Stimulated activated CD4-positive, alpha-beta T cell treated with anti-CD3 and anti-CD28 coated beads, Interleukin-1b, Interleukin-23, amount 100 ng/mL, for 4 hours (primary cell): Measurements from ENCODE around the gene C1QTNF9B.
"Not testable (repeated sequence)": the region's sequence is repeated elsewhere in the genome, so short reads cannot be mapped to it uniquely, and the experiment has no call there.

ENCODE experiments used
- DNase-seq, 2 donors: peaks; one replicate each; pipeline ENCODE4 v3.0.0-alpha.2; 2020; ENCODE audit warnings: low read depth in 2 of 2

The C1QTNF9B gene

DNA sequence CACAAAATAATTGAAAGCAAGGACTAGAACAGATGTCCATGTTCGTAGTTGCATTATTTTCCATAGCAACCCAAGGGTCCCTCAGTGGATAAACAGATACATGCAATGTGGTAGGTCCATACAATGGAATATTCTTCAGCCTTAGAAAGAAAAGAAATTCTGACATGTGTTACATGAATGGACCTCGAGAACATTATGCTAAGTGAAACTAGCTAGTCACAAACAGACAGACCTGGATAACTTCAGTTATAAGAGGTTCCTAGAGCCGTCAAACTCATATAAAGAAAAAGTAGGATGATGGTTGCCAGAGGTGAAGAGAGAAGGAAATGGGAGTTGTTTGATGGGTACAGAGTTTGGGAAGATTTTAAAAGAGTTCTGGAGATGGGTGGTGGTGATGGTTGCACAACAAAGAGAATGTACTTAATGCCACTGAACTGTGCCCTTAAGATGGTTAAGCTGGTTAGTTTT, at the start of gene C1QTNF9B:
Gene C1QTNF9B (minus strand): TSS at position 51 of the 468 bp plus-strand sequence.
- DNase-seq: not testable (repeated sequence)

- no peak for DNase-seq
Observed at GRCh38 chr13:23946900-23947299, 49.6 kb upstream of the C1QTNF9B start.

GRCh38 chr13:23946067-23946466, 48.8 kb upstream of the C1QTNF9B start:
- DNase-seq: no peak

DNA sequence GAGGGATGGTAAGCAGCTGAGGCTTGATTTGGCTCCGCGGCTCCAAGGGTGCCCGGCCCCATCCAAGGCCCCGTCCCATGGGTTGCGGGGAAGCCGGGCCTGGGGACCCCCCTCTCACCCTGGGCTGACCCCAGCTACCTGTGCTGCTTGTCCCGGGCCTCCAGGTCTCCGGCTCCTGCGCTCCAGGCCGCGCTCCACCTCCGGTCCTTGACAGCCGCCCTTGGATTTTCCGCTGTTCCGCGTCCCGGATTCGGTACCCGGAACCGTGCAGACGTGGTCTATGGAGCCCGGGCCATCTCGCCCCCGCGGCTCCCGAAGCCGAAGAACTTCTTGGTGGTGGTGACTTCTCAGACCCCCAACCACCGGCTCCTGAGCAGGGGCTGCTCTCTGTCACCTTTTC, 48.3 kb upstream of the C1QTNF9B start:
- no peak for DNase-seq

DNA sequence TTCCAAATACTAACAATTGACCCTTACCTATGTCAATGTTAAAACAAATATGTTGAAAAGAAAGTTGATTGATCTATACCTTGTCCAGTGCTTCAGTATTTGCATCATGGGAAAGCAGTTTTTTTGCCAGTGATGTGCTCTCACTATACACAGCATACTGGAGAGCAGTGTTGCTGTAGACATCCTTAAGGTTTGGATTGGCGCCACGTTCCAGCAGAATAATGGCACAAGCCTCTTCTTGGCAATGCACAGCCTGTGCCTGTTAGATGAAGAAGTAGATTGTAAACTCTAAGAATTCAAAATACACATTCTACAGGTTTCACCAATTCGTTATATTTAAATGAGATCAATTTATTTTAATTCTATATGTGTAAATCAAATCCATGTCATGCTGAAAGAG, 43.9 kb upstream of the C1QTNF9B start:
- no peak for DNase-seq

DNA sequence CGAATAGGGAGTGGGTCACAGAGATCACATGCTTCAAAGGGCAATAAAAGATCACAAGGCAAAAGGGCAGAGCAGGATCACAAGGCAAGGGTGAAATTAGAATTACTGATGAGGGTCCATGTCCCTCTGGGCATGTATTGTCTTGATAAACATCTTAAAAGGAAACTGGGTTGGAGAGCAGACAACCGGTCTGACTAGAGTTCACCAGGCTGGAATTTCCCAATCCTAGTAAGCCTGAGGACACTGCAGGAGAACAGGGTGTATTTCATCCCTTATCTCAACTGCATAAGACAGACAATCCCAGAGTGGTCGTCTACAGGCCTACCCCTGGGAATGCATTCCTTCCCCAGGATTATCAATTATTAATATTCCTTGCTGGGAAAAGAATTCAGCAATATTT, 42.4 kb upstream of the C1QTNF9B start:
- DNase-seq: not testable (repeated sequence)

DNA sequence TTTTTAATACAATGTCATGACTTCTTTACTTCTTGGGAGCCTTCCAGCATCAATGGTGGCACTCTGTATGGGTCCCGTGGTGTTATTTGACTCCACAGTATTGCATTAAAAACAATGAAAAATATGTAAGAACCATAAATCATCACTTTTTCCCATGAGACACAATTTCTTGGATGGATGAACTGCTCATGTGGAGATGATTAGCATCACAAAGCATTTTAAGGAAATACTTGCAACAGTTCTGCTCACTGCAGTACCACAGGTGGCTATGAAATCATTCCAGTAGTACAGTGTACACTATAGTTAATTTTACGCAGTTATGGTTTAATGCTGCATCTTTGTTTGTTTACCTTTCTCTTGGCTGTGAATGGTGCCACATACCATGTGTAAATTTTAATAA, 37.2 kb upstream of the C1QTNF9B start:
- no peak for DNase-seq

DNA sequence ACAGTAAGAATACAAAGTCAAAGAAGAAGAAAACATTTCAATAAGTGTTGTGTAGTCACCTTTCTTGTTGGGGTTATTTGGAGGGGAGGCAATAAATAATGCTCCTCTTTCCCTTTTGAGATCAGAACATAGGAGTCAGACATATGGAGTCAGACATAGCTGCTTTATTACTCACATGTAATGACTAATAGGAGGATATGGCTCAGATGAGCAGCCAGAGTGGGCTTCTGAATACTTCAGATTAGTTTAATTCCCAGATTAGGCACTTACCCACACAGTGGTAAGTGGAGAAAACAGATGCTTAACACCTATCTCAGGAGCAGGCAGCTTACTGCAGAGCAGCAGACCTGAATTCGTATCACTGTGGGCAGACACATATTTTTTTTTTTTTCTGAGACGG, 31.7 kb upstream of the C1QTNF9B start:
- DNase-seq: no peak

DNA sequence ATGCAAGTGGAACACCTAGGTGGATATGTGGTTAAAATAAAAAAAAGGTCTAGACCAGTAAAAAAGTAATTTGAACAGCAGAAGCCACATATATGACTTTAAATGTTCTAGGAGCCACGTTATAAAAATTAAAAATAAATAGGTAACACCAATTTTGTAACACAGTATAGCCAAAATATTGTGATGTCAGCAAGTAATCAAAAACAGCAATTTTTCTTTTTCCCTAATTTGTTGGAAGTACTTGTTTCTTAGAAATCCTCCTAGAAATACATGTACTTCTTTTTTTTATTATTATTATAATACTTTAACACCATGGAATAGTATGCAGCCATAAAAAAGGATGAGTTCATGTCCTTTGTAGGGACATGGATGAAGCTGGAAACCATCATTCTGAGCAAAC, 25.7 kb upstream of the C1QTNF9B start:
- no peak for DNase-seq

DNA sequence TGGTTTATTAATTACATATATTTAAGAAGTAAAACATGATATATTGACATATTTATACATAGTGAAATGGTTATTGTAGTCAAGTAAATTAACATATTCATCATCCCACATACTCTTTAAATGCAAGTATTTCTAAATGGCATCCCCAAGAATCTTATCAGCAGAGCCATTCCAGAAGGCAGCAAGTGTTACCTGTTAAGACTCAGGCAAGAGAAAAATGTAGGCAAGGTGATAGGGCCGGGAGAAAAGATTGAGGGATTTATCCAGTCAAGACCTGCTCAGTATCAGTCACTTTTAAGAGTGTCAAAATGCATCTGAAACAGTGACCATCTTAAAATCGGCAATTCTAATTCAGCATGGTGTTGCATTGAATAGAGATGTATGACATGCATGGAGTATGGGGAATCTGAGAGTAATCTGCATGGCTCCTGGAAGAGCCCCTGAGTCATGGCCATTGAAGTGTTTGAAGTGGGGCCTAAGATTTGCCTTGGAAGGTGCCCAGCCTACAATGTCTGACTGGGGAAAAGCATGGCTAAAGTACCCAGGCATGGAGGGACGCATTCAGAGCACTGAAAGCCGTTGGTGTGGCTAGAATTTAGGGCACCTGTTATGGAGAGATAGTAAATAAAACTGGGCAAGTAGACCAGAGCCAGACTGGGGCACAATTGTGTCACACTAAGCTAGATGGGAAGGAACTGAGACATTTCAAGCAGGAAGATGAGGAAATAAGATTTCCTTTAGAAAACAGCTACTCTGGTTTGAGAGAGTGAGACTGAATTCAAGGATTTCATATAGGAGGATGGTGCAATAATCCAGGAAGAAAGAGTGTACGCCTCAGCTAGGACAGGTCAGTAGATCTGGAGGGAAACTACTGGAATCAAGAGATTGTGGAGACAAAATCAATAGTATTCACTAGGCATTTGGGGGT, 25.0 kb upstream of the C1QTNF9B start:
- DNase-seq: no peak

DNA sequence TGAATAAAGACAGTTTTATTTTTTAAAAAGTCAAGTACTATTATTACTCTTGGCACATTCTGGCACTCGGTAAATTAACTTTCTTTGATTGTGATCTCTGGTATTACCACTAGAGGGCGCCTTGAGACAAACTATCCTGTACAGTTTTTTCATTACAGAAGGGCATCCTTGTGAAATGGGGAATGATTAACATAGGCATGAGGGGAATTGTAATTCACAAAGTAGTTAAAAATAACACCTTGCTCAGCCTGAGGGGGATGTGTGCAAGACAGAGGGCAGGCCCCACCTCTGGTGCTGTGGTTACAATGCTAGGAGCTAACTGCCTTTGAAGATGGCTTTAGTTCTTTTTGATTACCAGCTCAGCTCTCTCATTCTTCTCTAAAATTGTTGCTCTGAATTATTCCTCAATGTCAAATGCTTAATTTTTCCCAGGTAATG, 24.2 kb upstream of the C1QTNF9B start:
- no peak for DNase-seq

DNA sequence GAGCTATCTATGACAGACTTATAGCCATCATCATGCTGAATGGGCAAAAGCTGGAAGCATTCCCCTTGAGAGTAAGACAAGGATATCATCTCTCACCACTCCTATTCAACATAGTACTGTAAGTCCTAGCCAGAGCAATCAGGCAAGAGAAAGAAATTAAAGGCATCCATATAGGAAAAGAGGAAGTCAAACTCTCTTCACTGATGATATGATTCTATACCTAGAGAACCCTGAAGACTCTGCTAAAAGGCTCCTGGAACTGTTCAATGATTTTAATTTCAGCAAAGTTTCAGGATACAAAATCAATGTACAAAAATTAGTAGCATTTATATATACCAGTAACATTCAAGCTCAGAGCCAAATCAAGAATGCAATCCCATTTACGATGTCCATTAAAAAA, 21.7 kb upstream of the C1QTNF9B start:
- no peak for DNase-seq

GRCh38 chr13:23918208-23918607, 20.9 kb upstream of the C1QTNF9B start:
- no peak for DNase-seq

GRCh38 chr13:23915308-23915707, 18.0 kb upstream of the C1QTNF9B start:
- no peak for DNase-seq

DNA sequence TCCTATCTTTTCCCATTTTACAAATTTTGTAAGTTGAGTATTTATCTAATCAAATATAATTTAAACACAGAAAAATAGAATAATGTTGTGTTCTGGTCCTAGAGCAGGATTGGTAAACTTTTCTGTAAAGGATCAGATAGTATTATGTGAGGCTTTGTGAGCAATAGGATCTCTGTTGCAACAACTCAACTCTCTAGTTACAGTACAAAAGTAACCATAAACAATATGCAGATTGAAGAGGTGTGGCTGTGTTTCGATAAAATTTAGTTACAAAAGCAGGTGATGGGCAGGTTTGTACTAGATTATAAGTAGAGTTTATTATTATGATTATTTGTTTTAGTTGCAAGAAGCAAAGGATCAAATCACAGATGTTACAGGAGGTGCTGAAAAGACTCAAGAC, 15.2 kb upstream of the C1QTNF9B start:
- DNase-seq: no peak

GRCh38 chr13:23909606-23910005, 12.3 kb upstream of the C1QTNF9B start:
- no peak for DNase-seq

GRCh38 chr13:23905766-23906165, 8.5 kb upstream of the C1QTNF9B start:
- no peak for DNase-seq

DNA sequence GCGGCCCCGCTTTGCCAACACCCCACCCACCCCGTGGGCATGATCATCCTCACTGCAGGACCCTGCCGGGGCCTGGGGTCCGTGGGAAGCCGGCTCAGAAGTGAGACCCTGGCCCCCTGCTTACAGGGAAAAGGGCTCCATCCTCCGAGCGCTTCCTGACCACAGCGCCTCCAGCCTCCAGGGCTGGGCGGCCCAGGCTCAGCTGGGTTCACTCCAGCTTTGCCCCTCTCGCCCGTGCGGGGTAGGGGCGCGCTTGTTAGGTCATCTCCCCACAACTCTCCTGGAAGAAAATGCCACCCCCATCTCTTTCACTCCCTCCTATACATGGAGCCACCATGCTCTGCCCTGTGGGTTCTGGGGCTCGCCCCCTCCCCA, 6.6 kb upstream of the C1QTNF9B start:
- DNase-seq: no peak

DNA sequence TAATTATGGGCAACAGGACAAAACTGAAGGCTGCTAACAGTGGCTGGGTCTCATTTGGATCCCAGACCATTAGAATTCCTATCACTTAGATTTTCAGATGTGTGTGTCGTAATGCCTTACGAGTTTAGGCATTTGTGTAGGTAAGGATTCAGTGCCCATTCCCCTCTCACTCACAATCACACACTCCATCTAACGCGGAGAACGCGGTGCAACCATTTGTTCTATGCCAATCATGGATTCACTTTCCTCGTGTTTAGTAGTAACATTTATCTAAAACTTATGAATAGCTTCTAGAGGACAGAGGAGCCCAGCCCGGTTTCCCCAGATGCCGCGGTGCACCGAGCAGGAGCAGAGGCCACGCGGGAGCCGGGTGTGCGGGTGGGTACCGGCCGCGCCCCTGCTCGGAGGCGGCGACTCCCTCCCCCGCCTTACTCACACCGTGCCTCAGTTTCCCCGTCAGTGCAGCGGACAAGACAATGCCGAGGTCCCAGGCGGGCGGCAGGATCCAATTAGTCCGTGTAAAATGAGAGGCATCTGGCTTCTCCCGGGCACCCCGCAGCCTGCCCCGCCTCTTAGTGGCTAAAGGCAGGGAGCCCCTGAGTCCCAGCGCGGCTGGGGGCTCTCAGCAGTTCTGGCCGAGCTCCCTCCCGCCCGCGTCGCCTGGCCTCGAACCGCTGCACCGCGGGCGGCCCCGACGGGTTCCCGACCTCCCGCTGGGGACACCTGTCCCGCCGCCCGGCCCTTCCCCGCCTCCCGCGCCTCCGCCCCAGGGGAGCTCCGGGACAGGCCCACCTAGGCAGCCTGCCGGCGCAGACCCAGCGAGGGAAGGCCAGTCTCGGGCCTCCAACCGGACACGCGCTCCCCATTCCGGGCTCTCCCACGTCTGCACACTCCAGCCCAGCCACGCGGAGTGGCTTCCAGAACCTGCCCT, 5.9 kb upstream of the C1QTNF9B start:
- no peak for DNase-seq

GRCh38 chr13:23901365-23901764, 4.1 kb upstream of the C1QTNF9B start:
- DNase-seq: no peak

GRCh38 chr13:23899555-23899954, 2.3 kb upstream of the C1QTNF9B start:
- peak in 1 of 2 donors; percentile 16 for DNase-seq

DNA sequence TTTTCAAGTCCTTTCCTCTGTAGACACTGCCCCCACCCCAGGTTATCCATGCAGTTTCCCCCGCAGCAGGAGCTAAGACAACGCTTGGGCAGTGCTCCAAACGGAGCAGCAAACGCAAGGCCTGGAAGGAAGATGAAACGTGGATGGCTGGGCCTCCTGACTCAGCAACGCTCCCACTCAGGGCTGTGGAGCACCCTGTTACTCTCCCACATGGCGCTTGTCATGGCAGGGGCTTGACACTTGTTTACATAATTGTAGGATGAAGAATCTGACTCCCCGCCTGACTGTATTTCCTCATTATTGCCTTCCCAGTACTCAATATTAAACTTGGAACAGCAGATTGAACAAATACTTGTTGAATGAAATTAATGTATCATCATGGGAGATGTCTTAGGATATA, 799 bp upstream of the C1QTNF9B start:
- DNase-seq: no peak
